Ishikawa (cell line): Measurements from ENCODE around the gene CYBA.

Source experiments
- CEBPB ChIP-seq: IDR thresholded peaks from 2 replicates; pipeline ENCODE4 v1.6.1; 2012
- CREB1 ChIP-seq: IDR thresholded peaks from 2 replicates; pipeline ENCODE4 v1.6.1; 2012; ENCODE audit warnings: low read depth
- EGR1 ChIP-seq: IDR thresholded peaks from 2 replicates; pipeline ENCODE4 v1.6.1; 2012
- EP300 ChIP-seq: IDR thresholded peaks from 2 replicates; pipeline ENCODE4 v1.6.1; 2012; ENCODE audit warnings: borderline replicate concordance
- FOXM1 ChIP-seq: IDR thresholded peaks from 2 replicates; pipeline ENCODE4 v1.6.1; 2012; ENCODE audit warnings: low read depth, borderline replicate concordance
- NFIC ChIP-seq: IDR thresholded peaks from 2 replicates; pipeline ENCODE4 v1.6.1; 2012
- RAD21 ChIP-seq: IDR thresholded peaks from 2 replicates; pipeline ENCODE4 v1.6.1; 2012; ENCODE audit warnings: low read depth
- REST ChIP-seq: IDR thresholded peaks from 2 replicates; pipeline ENCODE4 v1.6.1; 2012; ENCODE audit warnings: low read depth, mild to moderate bottlenecking
- TAF1 ChIP-seq: IDR thresholded peaks from 2 replicates; pipeline ENCODE4 v1.6.1; 2012; ENCODE audit warnings: low read depth, mild to moderate bottlenecking
- TCF12 ChIP-seq: IDR thresholded peaks from 2 replicates; pipeline ENCODE4 v1.6.1; 2012; ENCODE audit warnings: low read depth
- TEAD4 ChIP-seq: IDR thresholded peaks from 2 replicates; pipeline ENCODE4 v1.6.1; 2012
- YY1 ChIP-seq: IDR thresholded peaks from 2 replicates; pipeline ENCODE4 v1.6.1; 2012; ENCODE audit warnings: low read depth
- ZBTB7A ChIP-seq: IDR thresholded peaks from 2 replicates; pipeline ENCODE4 v1.6.1; 2012; ENCODE audit warnings: low read depth
- TF ChIP-seq, protein P1 (sequence below): IDR thresholded peaks from 2 replicates; pipeline ENCODE4 v1.6.1; 2012
- TF ChIP-seq, protein P2 (sequence below): IDR thresholded peaks from 2 replicates; pipeline ENCODE4 v1.6.1; 2012

Gene CYBA

GRCh38 chr16:88652762-88653063 lies 1.9 kb upstream of the CYBA start:
- TF ChIP-seq ZBTB7A (no peak), TEAD4 (no peak), NFIC (no peak), EGR1 (no peak), TCF12 (no peak), YY1 (no peak), RAD21 (no peak)
- TF ChIP-seq, protein P1, sequence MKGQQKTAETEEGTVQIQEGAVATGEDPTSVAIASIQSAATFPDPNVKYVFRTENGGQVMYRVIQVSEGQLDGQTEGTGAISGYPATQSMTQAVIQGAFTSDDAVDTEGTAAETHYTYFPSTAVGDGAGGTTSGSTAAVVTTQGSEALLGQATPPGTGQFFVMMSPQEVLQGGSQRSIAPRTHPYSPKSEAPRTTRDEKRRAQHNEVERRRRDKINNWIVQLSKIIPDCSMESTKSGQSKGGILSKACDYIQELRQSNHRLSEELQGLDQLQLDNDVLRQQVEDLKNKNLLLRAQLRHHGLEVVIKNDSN = no peak

GRCh38 chr16:88651989-88652761 lies 1.3 kb upstream of the CYBA start:
- TF ChIP-seq TCF12 = no peak
- no peak for TF ChIP-seq CREB1
- no peak for TF ChIP-seq RAD21
- no peak for TF ChIP-seq EGR1
- TF ChIP-seq, protein P1 = no peak
- no peak for TF ChIP-seq YY1
- TF ChIP-seq NFIC = no peak
- TF ChIP-seq TAF1 = no peak

GRCh38 chr16:88651276-88651988 lies 579 bp upstream of the CYBA start:
- TF ChIP-seq FOXM1 = no peak
- peak; percentile 38; the same call in 1 of the 2 replicates for TF ChIP-seq TEAD4
- 0 out of 2 replicates have a peak, but pooled peaks have one; percentile 13 for TF ChIP-seq YY1
- TF ChIP-seq TAF1 = no peak
- peak; percentile 67; the same call in 1 of the 2 replicates for TF ChIP-seq ZBTB7A
- peak; percentile 66; the same call in 1 of the 2 replicates for TF ChIP-seq TCF12
- no peak; the same call in 1 of the 2 replicates for TF ChIP-seq EGR1
- peak; percentile 61; the same call in 1 of the 2 replicates for TF ChIP-seq EP300
- TF ChIP-seq NFIC = peak; percentile 14; the same call in 1 of the 2 replicates
- no peak for TF ChIP-seq REST
- 0 out of 2 replicates have a peak, but pooled peaks have one; percentile 5 for TF ChIP-seq CEBPB
- TF ChIP-seq, protein P1 = 0 out of 2 replicates have a peak, but pooled peaks have one; percentile 6
- peak; percentile 66 for TF ChIP-seq CREB1
- TF ChIP-seq, protein P2, sequence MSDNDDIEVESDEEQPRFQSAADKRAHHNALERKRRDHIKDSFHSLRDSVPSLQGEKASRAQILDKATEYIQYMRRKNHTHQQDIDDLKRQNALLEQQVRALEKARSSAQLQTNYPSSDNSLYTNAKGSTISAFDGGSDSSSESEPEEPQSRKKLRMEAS = peak; percentile 72

GRCh38 chr16:88649924-88650748 lies 717 bp downstream of the CYBA start:
- TF ChIP-seq EP300 = no peak
- 0 out of 2 replicates have a peak, but pooled peaks have one; percentile 13 for TF ChIP-seq EGR1
- peak; percentile 30; the same call in 1 of the 2 replicates for TF ChIP-seq CEBPB
- TF ChIP-seq ZBTB7A = peak; percentile 93

GRCh38 chr16:88649195-88649923 lies 1.5 kb downstream of the CYBA start:
- TF ChIP-seq NFIC (peak; percentile 32; the same call in 1 of the 2 replicates), CREB1 (no peak), TCF12 (0 out of 2 replicates have a peak, but pooled peaks have one; percentile 18)
